Subcutaneous preadipocyte (primary cell): ENCODE measurements around the gene HIGD2A. TPM values are rescaled to one million over a fixed set of nuclear protein-coding genes. Genes with fewer than 3 reads are reported as not detected.
A peak's percentile ranks its signal among the peaks of the same experiment; 100 is the strongest.

ENCODE experiments used
- small RNA-seq: library from RNA; depleted of rRNA; stranded (forward); fragments of <200 nt; gene quantifications from one replicate; pipeline ENCODE3, GENCODE V24; 2012
- total RNA-seq: library from RNA; depleted of rRNA; stranded (reverse); fragments of >200 nt; gene quantifications from 2 replicates; pipeline ENCODE4 v1.2.3, GENCODE V29; 2012

Gene HIGD2A
- total RNA-seq, result 38.6 and 39.5 TPM in 2 replicates

GRCh38 chr5:176388444-176389134, at the start of gene HIGD2A, which contains the start of gene NOP16:
HIGD2A (plus strand) TSS chr5:176388751; CDS start chr5:176388820, 69 bp downstream.
NOP16 (minus strand) TSS chr5:176388598; CDS start chr5:176388539, 59 bp downstream.

DNA sequence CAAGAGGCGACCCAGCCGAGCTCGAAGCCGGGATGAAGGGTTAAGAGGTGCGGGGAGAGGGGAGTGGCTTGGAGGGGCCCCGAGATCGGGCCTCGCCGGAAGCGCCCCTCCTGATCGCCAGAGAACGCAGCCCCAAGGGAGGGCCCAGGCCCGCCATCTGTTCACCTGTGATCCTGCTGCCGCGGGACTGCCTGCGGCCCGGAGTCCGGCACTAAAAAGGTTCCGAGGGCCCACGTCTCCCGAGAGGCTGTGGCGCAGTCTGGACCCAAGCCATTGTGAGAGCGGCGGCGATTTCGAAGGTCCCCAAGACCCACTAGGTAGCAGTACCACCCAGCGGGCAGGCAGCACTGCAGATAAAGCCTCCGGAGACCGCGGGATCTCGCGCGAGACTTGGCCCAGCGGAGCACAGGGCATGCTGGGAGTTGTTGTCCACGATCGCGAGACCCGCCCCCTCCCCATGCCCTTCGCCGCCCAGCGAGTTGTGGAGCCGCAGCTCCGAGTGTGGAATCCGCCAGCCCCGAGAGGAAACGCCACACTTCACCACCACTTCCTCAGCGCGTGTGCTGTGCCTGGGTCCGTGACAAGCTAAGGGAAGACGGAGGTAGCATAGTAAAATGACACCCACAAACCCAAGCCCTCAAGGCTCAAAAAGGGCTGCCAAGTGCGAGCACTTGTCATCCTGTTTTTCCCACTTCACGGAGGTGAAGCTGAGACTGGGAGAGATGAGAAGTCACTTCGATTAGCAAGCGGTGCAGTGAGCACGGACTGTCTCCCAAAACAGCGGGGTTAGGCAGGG, 26.9 kb upstream of the HIGD2A start, which contains the start of gene KIAA1191:
KIAA1191 (minus strand) TSS at position 328 of the 796 bp plus-strand sequence. CDS start 2,256 bp downstream, outside the sequence.

DNA sequence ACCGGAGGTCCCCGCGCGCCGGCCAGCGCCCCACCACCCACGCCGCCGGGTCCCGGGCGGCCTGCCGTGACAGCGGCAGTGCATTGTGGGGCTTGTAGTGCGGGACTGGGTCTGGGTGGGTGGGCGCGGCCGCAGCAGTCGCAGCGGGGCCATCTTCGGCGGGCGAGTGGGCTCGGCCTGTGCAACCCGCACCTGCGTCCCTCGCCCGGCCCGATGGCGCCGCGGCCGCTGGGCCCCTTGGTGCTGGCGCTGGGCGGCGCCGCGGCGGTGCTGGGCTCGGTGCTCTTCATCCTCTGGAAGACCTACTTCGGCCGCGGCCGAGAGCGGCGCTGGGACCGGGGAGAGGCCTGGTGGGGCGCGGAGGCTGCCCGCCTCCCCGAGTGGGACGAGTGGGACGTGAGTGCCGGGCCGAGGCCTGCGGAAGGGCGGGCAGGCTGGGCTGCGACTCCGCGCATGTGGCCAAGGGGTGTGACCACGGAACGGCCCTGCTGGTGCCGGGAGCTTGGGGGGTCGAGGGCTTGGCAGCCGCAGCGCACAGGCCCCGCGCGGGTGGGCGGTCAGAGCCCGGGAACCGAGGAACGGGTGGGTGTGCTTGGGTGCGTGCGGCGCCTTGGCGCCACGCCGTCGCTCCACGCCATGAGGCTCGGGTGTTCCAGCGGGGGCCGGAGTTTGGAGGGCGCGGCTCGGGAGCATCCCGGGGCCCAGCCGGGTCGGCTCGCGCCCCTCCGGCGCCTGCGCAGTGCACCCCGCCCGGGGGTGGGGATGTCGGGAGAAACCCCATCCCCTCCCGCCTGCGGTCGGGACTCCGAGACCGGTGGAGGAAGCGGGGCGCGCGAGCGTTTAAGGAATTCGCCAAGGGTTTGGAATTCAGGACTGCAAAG, 23.0 kb upstream of the HIGD2A start, which contains the start of gene ARL10:
ARL10 (plus strand) TSS at position 137 of the 881 bp plus-strand sequence; CDS start at position 214, 77 bp downstream.

DNA sequence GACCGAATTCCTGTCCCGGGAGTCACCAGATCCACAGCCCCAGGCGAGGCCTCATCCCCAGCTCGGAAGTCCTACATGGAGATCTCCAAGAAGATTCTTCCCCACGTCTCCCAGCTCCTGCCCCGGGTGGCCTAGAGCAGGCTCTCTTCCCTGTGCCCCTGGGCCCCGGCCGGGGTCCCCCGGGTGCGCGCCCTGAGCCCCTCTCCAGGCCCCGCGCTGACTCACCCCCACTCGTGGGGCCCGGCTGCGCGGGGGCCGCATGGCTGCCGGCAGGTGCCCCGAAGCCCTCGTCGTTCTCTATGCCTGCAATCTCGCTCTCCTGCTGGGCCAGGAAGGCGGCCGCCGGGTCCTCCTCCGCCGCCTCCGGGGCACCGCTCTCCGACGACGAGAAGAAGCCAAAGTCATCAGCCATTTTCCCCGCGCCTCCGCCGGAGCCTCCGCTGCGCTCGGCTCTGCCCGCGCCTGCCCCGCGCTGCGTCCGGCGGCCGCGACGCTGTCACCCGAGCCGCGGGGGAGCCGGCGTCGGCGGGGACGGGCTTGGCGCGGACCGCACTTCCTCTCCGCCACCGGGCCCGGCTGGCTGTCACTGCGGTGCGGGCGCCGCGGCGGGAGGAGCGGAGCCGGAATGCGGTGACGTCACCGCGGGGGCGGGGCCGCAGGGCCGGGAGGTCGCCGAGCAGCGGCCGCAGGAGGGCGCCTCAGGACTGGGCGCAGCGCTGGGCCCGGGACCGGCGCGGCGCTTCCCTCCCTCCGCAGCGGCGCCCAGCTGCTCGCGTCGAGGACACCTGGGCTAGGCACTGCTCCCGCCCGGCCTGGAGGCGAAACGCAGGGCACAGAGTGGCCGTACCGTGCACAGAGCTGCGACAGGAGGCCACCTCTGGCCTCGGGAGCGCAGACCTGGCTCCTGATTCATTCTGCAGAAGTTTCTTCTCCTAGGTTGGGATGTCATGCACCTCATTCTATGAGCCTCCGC, 27.7 kb downstream of the HIGD2A start, which contains the start of gene CLTB:
CLTB (minus strand) TSS at position 588 of the 973 bp plus-strand sequence; CDS start at position 412, 176 bp downstream.

Small RNA genes within 50 kb of the gene (small RNA-seq; reads per million reads assigned to genes)
- not detected for gene AC010297.1
- 4.2 reads per million, percentile 91 among the genes with 10 or more reads in this experiment for gene MIR1271

Other genes with a start within 250 kb of the HIGD2A start
- gene SIMC1, start 150.3 kb upstream of the HIGD2A start, total RNA-seq, result 7.7 and 11.9 TPM in 2 replicates
- gene KIAA1191, start 27.0 kb upstream of the HIGD2A start, total RNA-seq, result 53.6 and 59.0 TPM in 2 replicates
- 6.1 and 7.7 TPM in 2 replicates for gene ARL10, start 23.3 kb upstream of the HIGD2A start, total RNA-seq
- 22.3 and 25.7 TPM in 2 replicates for gene NOP16, start 153 bp upstream of the HIGD2A start, total RNA-seq
- gene CLTB, start 27.8 kb downstream of the HIGD2A start, total RNA-seq, result 76.1 and 88.9 TPM in 2 replicates
- 37.5 and 47.3 TPM in 2 replicates for gene FAF2, start 59.6 kb downstream of the HIGD2A start, total RNA-seq
- 2.9 and 4.1 TPM in 2 replicates for gene RNF44, start 148.7 kb downstream of the HIGD2A start, total RNA-seq
- not detected in 2 replicates for gene CDHR2, start 160.6 kb downstream of the HIGD2A start, total RNA-seq
- 5.1 and 8.0 TPM in 2 replicates for gene GPRIN1, start 221.4 kb downstream of the HIGD2A start, total RNA-seq
- gene SNCB, start 241.8 kb downstream of the HIGD2A start, total RNA-seq, result 1.2 TPM in 1 of 2 replicates, not detected in the other
- gene EIF4E1B, start 241.9 kb downstream of the HIGD2A start, total RNA-seq, result not detected in 2 replicates